Posterior vena cava (tissue), 2 donors: ENCODE measurements around the gene NOTCH4. TPM values are rescaled to one million over a fixed set of nuclear protein-coding genes. Genes with fewer than 3 reads are reported as not detected.

Experiments used
- DNase-seq: peaks from one replicate; pipeline ENCODE4 v3.0.0-alpha.2; 2020; ENCODE audit warnings: low spot score
- intact Hi-C, 2 donors: fragments of 100-400 bp; cut with DNase I; formaldehyde crosslinking; loops; one replicate each; pipeline versions ENCODE4 v1.14.1 to v1.14.2; 2022 to 2023
- microRNA-seq, 2 donors: library from miRNA; unstranded; fragments of <30 nt; microRNA quantifications; one replicate each; pipeline ENCODE4 v1.2.0, GENCODE V29; 2020 to 2021; ENCODE audit warnings: borderline microRNAs expressed in 2 of 2
- total RNA-seq, 2 donors: library from RNA; stranded (reverse); fragmentation: NEBNext Ultra II Directional; extraction: Animal tissue kit (Norgen Biotek cat#: 25700); gene quantifications; one replicate each; pipeline ENCODE4 v1.2.1, GENCODE V29; 2021
- donor health status: DM: yes; HTN: yes; CAD: no.
- donor health status: DM: yes; HTN: yes; CAD: no.

NOTCH4 gene
- total RNA-seq, 2 donors from 2014 or later: 17.3 to 24.1 TPM

- intact Hi-C loops: no loop called here
- DNase-seq: peak; percentile 96
These were observed 70.0 kb downstream of the NOTCH4 start, which contains the start of gene PPT2 for GRCh38 chr6:32153564-32154513. PPT2 (plus strand) TSS chr6:32154141; CDS start chr6:32154595, 454 bp downstream.

- intact Hi-C loops: no loop called here
- DNase-seq: no peak
These were observed 70.9 kb downstream of the NOTCH4 start for GRCh38 chr6:32152769-32153563.

GRCh38 chr6:32151863-32152768, 71.8 kb downstream of the NOTCH4 start, which contains the start of gene PRRT1:
PRRT1 (minus strand) TSS chr6:32151939; CDS start chr6:32151827, 112 bp downstream.
- no peak for DNase-seq
- intact Hi-C loops: no loop called here

GRCh38 chr6:32151181-32151862, 72.5 kb downstream of the NOTCH4 start:
- peak; percentile 40 for DNase-seq
- intact Hi-C loops: no loop called here

GRCh38 chr6:32149932-32150870, 73.7 kb downstream of the NOTCH4 start:
- DNase-seq: peak; percentile 71
- intact Hi-C loops: no loop called here

- intact Hi-C loops: no loop called here
- DNase-seq: no peak
These were observed 74.6 kb downstream of the NOTCH4 start for GRCh38 chr6:32149092-32149755.

- intact Hi-C loops: no loop called here
- DNase-seq: peak; percentile 90
These were observed 75.4 kb downstream of the NOTCH4 start for GRCh38 chr6:32148289-32149091.

GRCh38 chr6:32147401-32148132, 76.3 kb downstream of the NOTCH4 start:
- intact Hi-C loops: no loop called here
- DNase-seq: no peak

- no peak for DNase-seq
- intact Hi-C loops: no loop called here
These were observed 77.2 kb downstream of the NOTCH4 start for GRCh38 chr6:32146687-32147086.

- DNase-seq: no peak
- intact Hi-C loops: no loop called here
These were observed 77.6 kb downstream of the NOTCH4 start for GRCh38 chr6:32146287-32146686.

Small RNA genes lying within 50 kb of the gene (microRNA-seq; reads per million reads assigned to microRNA genes)
- gene MIR6721 (0.78 to 1.9 reads per million in 2 donors), gene MIR6833 (0 to 0.26 reads per million in 2 donors)

Other genes with a start within 250 kb of the NOTCH4 start
- 10 to 100 TPM; 27.5 to 51.7 TPM for gene C4A, start 242.0 kb downstream of the NOTCH4 start, total RNA-seq
- gene C4B, start 209.3 kb downstream of the NOTCH4 start, total RNA-seq: 100 to 1,000 TPM in 1 of 2 donors, 10 to 100 TPM in 1; 45.4 to 121 TPM
- 1 to 10 TPM in 1 of 2 donors, under 1 TPM in 1; 0.56 to 2.5 TPM for gene CYP21A2, start 185.7 kb downstream of the NOTCH4 start, total RNA-seq
- 100 to 1,000 TPM; 189 to 407 TPM for gene TNXB, start 114.7 kb downstream of the NOTCH4 start, total RNA-seq
- gene ATF6B, start 95.8 kb downstream of the NOTCH4 start, total RNA-seq: 10 to 100 TPM; 39.0 to 63.1 TPM
- gene FKBPL, start 93.8 kb downstream of the NOTCH4 start, total RNA-seq: 1 to 10 TPM; 2.0 to 2.8 TPM
- 1 to 10 TPM; 2.6 to 3.6 TPM for gene PRRT1, start 72.1 kb downstream of the NOTCH4 start, total RNA-seq
- gene PPT2, start 69.9 kb downstream of the NOTCH4 start, total RNA-seq: 10 to 100 TPM; 14.2 to 18.4 TPM
- 10 to 100 TPM; 16.9 to 19.2 TPM for gene EGFL8, start 59.5 kb downstream of the NOTCH4 start, total RNA-seq
- 10 to 100 TPM; 42.0 to 53.3 TPM for gene AGPAT1, start 48.0 kb downstream of the NOTCH4 start, total RNA-seq
- gene RNF5, start 45.7 kb downstream of the NOTCH4 start, total RNA-seq: 10 to 100 TPM; 43.2 to 46.7 TPM
- gene AGER, start 39.8 kb downstream of the NOTCH4 start, total RNA-seq: 1 to 10 TPM; 4.6 to 7.3 TPM
- 10 to 100 TPM; 49.4 to 53.1 TPM for gene PBX2, start 33.9 kb downstream of the NOTCH4 start, total RNA-seq
- gene GPSM3, start 31.4 kb downstream of the NOTCH4 start, total RNA-seq: 10 to 100 TPM; 15.4 to 22.1 TPM
- not detected for gene TSBP1, start 147.8 kb upstream of the NOTCH4 start, total RNA-seq
- not detected for gene BTNL2, start 183.1 kb upstream of the NOTCH4 start, total RNA-seq
- 100 to 1,000 TPM; 101 to 225 TPM for gene HLA-DRA, start 215.8 kb upstream of the NOTCH4 start, total RNA-seq